Thymus (tissue), 14 donors: ENCODE data around the gene CDK15. TPM values are rescaled to one million over a fixed set of nuclear protein-coding genes. Genes with fewer than 3 reads are reported as not detected.
"Not testable (repeated sequence)": the region's sequence is repeated elsewhere in the genome, so short reads cannot be mapped to it uniquely, and the experiment has no call there.

ENCODE experiments used
- DNase-seq, 9 donors: peaks; one replicate each; pipeline ENCODE4 v3.0.0-alpha.2; 2013; ENCODE audit warnings: low spot score in 9 of 9, low read depth in 6 of 9, missing footprints in 1 of 9
- H3K27ac ChIP-seq, 2 donors: one replicate each; pipeline ENCODE4 v1.5.1; 2013; ENCODE audit warnings: control low read depth in 1 of 2, low read depth in 1 of 2, low read length in 1 of 2, mild to moderate bottlenecking in 1 of 2, moderate library complexity in 1 of 2
- H3K27me3 ChIP-seq, 2 donors: one replicate each; pipeline ENCODE4 v1.5.1; 2013; ENCODE audit warnings: low read length in 1 of 2; ENCODE audit not compliant: control insufficient read depth in 2 of 2, insufficient read depth in 1 of 2
- H3K36me3 ChIP-seq, 2 donors: one replicate each; pipeline ENCODE4 v1.5.1; 2013; ENCODE audit warnings: low read length in 1 of 2, mild to moderate bottlenecking in 1 of 2, moderate library complexity in 1 of 2; ENCODE audit not compliant: control insufficient read depth in 2 of 2, insufficient read depth in 2 of 2
- H3K4me1 ChIP-seq, 2 donors: one replicate each; pipeline ENCODE4 v1.5.1; 2013; ENCODE audit warnings: low read length in 2 of 2; ENCODE audit not compliant: control insufficient read depth in 2 of 2, insufficient read depth in 2 of 2
- H3K4me3 ChIP-seq, 2 donors: one replicate each; pipeline ENCODE4 v1.5.1; 2013; ENCODE audit warnings: low read length in 2 of 2, control low read depth in 1 of 2, mild to moderate bottlenecking in 1 of 2
- H3K9me3 ChIP-seq, 2 donors: one replicate each; pipeline ENCODE4 v1.5.1; 2013; ENCODE audit warnings: low read length in 1 of 2, mild to moderate bottlenecking in 1 of 2; ENCODE audit not compliant: control insufficient read depth in 2 of 2, insufficient read depth in 1 of 2
- WGBS: extraction: QIAGEN DNeasy Blood & Tissue Kit; methylation state at CpG from one replicate; pipeline ENCODE4 v1.1.7; 2013; 5-methylcytosine and 5-hydroxymethylcytosine counted together
- long read RNA-seq, 10 donors: transcript quantifications; one replicate each; lab custom pipeline, GENCODE V29; 2026
- polyA plus RNA-seq: library from polyadenylated mRNA; stranded (reverse); fragments of 200-250 nt; gene quantifications from one replicate; pipeline ENCODE4 v1.2.3, GENCODE V29; 2013
- total RNA-seq: library from RNA; stranded (reverse); fragments of 120-200 nt; gene quantifications from one replicate; pipeline ENCODE4 v1.2.4, GENCODE V29; 2013
- donor health status: healthy.

CDK15 gene
- total RNA-seq (0.19 TPM), polyA plus RNA-seq (0.18 TPM)
- long read RNA-seq, donor 1: 0 reads
- long read RNA-seq, donor 2: 0 reads
- long read RNA-seq, donor 3: 0 reads
- long read RNA-seq, donor 4: 0 reads
- long read RNA-seq, donor 5: 0 reads
- long read RNA-seq, donor 6: 0 reads
- long read RNA-seq, donor 7: 0 reads
- long read RNA-seq, donor 8: 0 reads
- long read RNA-seq, donor 9: 0 reads
- long read RNA-seq, donor 10: 0 reads

- Histone ChIP-seq H3K36me3 (no peaks in the 10 kb centered on the region), H3K27ac (no peak within 1 kb of the TSS), H3K27me3 (peaks cover 0 to 6% of the 10 kb centered on the region in 2 donors), H3K4me1 (no peaks in the 10 kb centered on the region), H3K4me3 (no peak within 1 kb of the TSS), H3K9me3 (no peaks in the 10 kb centered on the region)
- 90% methylated on average over 10 of the region's 10 CpGs for WGBS
- no peak for DNase-seq
These were observed at the start of gene CDK15 for GRCh38 chr2:201806442-201807170. Gene CDK15 (plus strand): TSS chr2:201806537. CDS start chr2:201806665, 128 bp downstream.

GRCh38 chr2:201758234-201758633 lies 48.1 kb upstream of the CDK15 start:
- H3K27ac ChIP-seq: no peak overlapping the region
- H3K36me3 ChIP-seq: peaks cover 15 to 18% of the 10 kb centered on the region in 2 donors
- no peak for DNase-seq
- no peaks in the 10 kb centered on the region for H3K9me3 ChIP-seq
- 54% methylated on average over 1 of the region's 1 CpG for WGBS
- H3K27me3 ChIP-seq: no peaks in the 10 kb centered on the region
- no peaks in the 10 kb centered on the region for H3K4me1 ChIP-seq
- H3K4me3 ChIP-seq: no peak overlapping the region

GRCh38 chr2:201758873-201759272 lies 47.5 kb upstream of the CDK15 start:
- Histone ChIP-seq H3K36me3 (peaks cover 15 to 18% of the 10 kb centered on the region in 2 donors), H3K9me3 (no peaks in the 10 kb centered on the region), H3K27ac (no peak overlapping the region), H3K27me3 (no peaks in the 10 kb centered on the region), H3K4me3 (no peak overlapping the region), H3K4me1 (no peaks in the 10 kb centered on the region)
- no peak for DNase-seq
- WGBS: 97% methylated on average over 3 of the region's 3 CpGs

GRCh38 chr2:201759567-201759966 lies 46.8 kb upstream of the CDK15 start:
- no peak overlapping the region for H3K4me3 ChIP-seq
- no peaks in the 10 kb centered on the region for H3K4me1 ChIP-seq
- peaks cover 15 to 18% of the 10 kb centered on the region in 2 donors for H3K36me3 ChIP-seq
- H3K9me3 ChIP-seq: no peaks in the 10 kb centered on the region
- H3K27ac ChIP-seq: no peak overlapping the region
- no peak for DNase-seq
- no peaks in the 10 kb centered on the region for H3K27me3 ChIP-seq
- WGBS: 97% methylated on average over 1 of the region's 1 CpG

GRCh38 chr2:201761101-201761500 lies 45.2 kb upstream of the CDK15 start:
- DNase-seq: no peak
- no peaks in the 10 kb centered on the region for H3K9me3 ChIP-seq
- H3K27ac ChIP-seq: no peak overlapping the region
- WGBS: 98% methylated on average over 4 of the region's 4 CpGs
- H3K27me3 ChIP-seq: no peaks in the 10 kb centered on the region
- peaks cover 15 to 18% of the 10 kb centered on the region in 2 donors for H3K36me3 ChIP-seq
- no peaks in the 10 kb centered on the region for H3K4me1 ChIP-seq
- H3K4me3 ChIP-seq: no peak overlapping the region

GRCh38 chr2:201764469-201764868 lies 41.9 kb upstream of the CDK15 start:
- DNase-seq, H3K9me3 ChIP-seq, H3K4me1 ChIP-seq, H3K4me3 ChIP-seq, H3K27me3 ChIP-seq, H3K27ac ChIP-seq: not testable (repeated sequence)
- 98% methylated on average over 7 of the region's 7 CpGs for WGBS
- peaks cover 14 to 19% of the 10 kb centered on the region in 2 donors for H3K36me3 ChIP-seq

- no peaks in the 10 kb centered on the region for H3K27me3 ChIP-seq
- H3K4me3 ChIP-seq: no peak overlapping the region
- H3K4me1 ChIP-seq: no peaks in the 10 kb centered on the region
- peaks cover 12 to 17% of the 10 kb centered on the region in 2 donors for H3K36me3 ChIP-seq
- DNase-seq: no peak
- no peak overlapping the region for H3K27ac ChIP-seq
- no peaks in the 10 kb centered on the region for H3K9me3 ChIP-seq
These were observed 40.5 kb upstream of the CDK15 start for GRCh38 chr2:201765799-201766198.

GRCh38 chr2:201768918-201769317 lies 37.4 kb upstream of the CDK15 start:
- no peaks in the 10 kb centered on the region for H3K4me1 ChIP-seq
- DNase-seq: no peak
- WGBS: 99% methylated on average over 1 of the region's 1 CpG
- H3K27me3 ChIP-seq: no peaks in the 10 kb centered on the region
- no peaks in the 10 kb centered on the region for H3K9me3 ChIP-seq
- H3K4me3 ChIP-seq: no peak overlapping the region
- no peak overlapping the region for H3K27ac ChIP-seq
- peaks cover 0 to 3% of the 10 kb centered on the region in 2 donors for H3K36me3 ChIP-seq

- 92% methylated on average over 4 of the region's 4 CpGs for WGBS
- Histone ChIP-seq H3K27ac (no peak overlapping the region), H3K4me3 (no peak overlapping the region)
These were observed 36.5 kb upstream of the CDK15 start for GRCh38 chr2:201769666-201770373.

More at GRCh38 chr2:201769666-201770373, 36.5 kb upstream of the CDK15 start:
- no peak for DNase-seq
- Histone ChIP-seq H3K9me3 (no peaks in the 10 kb centered on the region), H3K36me3 (peaks cover 0 to 3% of the 10 kb centered on the region in 2 donors), H3K4me1 (no peaks in the 10 kb centered on the region), H3K27me3 (no peaks in the 10 kb centered on the region)
